ENCODE data around the gene PRKAR1B. TPM values are rescaled to one million over a fixed set of nuclear protein-coding genes. Genes with fewer than 3 reads are reported as not detected.

The PRKAR1B gene
- total RNA-seq, 2 experiments from 2014 or later = 48.7 to 49.9 TPM

DNA sequence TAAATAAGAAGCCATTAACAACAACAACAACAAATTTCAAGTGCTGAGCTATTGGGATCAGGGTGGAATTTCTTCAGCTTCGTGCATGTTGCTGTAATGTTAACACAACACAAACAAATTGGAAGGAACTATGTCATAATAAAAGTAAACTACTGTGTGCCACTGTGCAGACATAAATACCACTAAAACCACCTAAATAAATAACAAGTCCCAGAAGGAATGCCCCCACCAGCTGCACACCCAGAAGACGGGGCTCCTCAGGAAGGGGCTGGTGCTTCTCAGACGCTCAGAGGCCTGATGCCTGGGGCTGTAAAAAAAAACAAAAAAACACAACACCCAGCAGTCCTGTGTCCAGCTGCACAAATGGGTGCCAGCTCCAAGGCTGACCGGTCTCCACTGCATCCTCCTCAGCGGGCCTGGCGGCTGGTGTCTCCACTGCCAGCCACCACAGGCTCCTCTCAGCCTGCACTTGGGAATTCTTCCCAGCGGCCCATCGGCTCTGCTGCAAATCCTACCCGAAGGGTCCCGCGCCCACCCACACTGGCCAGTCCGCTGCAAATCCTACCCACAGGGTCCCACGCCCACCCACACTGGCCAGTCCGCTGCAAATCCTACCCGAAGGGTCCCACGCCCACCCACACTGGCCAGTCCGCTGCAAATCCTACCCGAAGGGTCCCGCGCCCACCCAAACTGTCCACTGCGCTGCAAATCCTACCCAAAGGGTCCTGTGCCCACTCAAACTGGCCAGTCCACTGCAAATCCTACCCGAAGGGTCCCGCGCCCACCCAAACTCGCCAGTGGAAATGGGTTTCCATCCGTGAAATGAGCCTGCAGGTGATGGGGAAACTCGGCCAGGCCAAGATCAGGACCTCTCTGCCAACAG is 36.4 kb downstream of the PRKAR1B start:
- ATAC-seq (no peak), DNase-seq (no peak)
- TF ChIP-seq, protein P1, sequence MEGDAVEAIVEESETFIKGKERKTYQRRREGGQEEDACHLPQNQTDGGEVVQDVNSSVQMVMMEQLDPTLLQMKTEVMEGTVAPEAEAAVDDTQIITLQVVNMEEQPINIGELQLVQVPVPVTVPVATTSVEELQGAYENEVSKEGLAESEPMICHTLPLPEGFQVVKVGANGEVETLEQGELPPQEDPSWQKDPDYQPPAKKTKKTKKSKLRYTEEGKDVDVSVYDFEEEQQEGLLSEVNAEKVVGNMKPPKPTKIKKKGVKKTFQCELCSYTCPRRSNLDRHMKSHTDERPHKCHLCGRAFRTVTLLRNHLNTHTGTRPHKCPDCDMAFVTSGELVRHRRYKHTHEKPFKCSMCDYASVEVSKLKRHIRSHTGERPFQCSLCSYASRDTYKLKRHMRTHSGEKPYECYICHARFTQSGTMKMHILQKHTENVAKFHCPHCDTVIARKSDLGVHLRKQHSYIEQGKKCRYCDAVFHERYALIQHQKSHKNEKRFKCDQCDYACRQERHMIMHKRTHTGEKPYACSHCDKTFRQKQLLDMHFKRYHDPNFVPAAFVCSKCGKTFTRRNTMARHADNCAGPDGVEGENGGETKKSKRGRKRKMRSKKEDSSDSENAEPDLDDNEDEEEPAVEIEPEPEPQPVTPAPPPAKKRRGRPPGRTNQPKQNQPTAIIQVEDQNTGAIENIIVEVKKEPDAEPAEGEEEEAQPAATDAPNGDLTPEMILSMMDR (IDR thresholded peaks at IDR 0.05) = no peak
- POLR2A ChIA-PET = no interaction called here
- CTCF ChIA-PET = no interaction called here
- Mint-ChIP-seq H3K36me3 (ENCODE audit: low read depth) (peaks cover 55% of the 10 kb centered on the region), H3K9me3 (peaks cover 23% of the 10 kb centered on the region), H3K27ac (no peak overlapping the region), H3K27me3 (no peaks in the 10 kb centered on the region), H3K4me1 (ENCODE audit: low read depth) (no peaks in the 10 kb centered on the region), H3K4me3 (no peak overlapping the region)
- intact Hi-C loops (cut with micrococcal nuclease) = no loop called here

DNA sequence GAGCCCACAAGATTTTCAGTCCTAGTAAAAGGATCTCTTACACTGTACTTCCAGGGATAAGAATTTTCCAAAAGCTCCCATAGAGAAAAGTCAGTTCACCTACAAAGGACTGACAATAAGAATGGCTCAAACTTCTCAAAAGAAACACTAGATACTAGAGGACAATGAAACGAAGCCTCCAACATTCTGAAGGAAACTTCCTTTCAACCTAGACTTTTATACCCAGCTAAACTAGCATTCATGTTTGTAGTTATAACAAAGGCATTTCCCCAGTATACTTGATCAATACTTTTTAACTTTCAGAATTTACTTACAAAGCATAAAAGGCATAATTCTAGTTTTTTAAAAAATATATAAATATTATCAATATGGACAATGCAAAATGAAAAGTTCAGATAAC is 41.5 kb downstream of the PRKAR1B start:
- H3K36me3 Mint-ChIP-seq (ENCODE audit: low read depth) = peaks cover 47% of the 10 kb centered on the region
- POLR2A ChIA-PET = no interaction called here

DNA sequence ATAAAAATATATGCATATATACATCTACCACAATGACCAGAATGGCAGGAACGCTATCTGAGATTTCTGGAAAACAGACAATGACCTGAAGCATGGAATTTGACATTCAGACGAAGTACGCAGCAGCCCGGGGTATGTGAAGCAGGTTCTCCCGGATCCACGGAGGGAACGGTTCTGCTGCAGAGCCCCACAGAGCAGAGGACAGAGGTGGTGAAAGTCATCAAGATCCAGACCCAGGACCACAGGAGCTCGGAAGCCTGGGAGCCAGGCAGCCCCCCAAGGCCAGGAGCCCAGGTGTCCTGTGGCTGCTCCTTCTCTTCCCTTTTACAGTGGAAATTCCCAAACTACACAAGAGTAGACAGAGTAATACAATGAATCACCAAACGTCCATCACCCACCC is 42.7 kb downstream of the PRKAR1B start:
- ChIA-PET CTCF (no interaction called here), POLR2A (no interaction called here)
- TF ChIP-seq, protein P1 (IDR thresholded peaks at IDR 0.05) = no peak
- intact Hi-C loops (cut with micrococcal nuclease) = no loop called here
- ATAC-seq (no peak), DNase-seq (no peak)
- Mint-ChIP-seq H3K4me1 (ENCODE audit: low read depth) (no peaks in the 10 kb centered on the region), H3K9me3 (peaks cover 30% of the 10 kb centered on the region), H3K36me3 (ENCODE audit: low read depth) (peaks cover 48% of the 10 kb centered on the region), H3K27me3 (no peaks in the 10 kb centered on the region), H3K4me3 (no peak overlapping the region), H3K27ac (no peak overlapping the region)

More for the DNA sequence above, 41.5 kb downstream of the PRKAR1B start:
- TF ChIP-seq, protein P1 (IDR thresholded peaks at IDR 0.05) = no peak
- Mint-ChIP-seq H3K9me3 (peaks cover 33% of the 10 kb centered on the region), H3K4me1 (ENCODE audit: low read depth) (no peaks in the 10 kb centered on the region), H3K27ac (no peak overlapping the region), H3K4me3 (no peak overlapping the region), H3K27me3 (no peaks in the 10 kb centered on the region)
- intact Hi-C loops (cut with micrococcal nuclease) = no loop called here
- ATAC-seq = no peak
- CTCF ChIA-PET = interaction anchor here (0.9 kb wide), 1 partner anchor 421 kb away, joined by 3 read pairs; no protein-coding TSS in a partner anchor
- DNase-seq = no peak

DNA sequence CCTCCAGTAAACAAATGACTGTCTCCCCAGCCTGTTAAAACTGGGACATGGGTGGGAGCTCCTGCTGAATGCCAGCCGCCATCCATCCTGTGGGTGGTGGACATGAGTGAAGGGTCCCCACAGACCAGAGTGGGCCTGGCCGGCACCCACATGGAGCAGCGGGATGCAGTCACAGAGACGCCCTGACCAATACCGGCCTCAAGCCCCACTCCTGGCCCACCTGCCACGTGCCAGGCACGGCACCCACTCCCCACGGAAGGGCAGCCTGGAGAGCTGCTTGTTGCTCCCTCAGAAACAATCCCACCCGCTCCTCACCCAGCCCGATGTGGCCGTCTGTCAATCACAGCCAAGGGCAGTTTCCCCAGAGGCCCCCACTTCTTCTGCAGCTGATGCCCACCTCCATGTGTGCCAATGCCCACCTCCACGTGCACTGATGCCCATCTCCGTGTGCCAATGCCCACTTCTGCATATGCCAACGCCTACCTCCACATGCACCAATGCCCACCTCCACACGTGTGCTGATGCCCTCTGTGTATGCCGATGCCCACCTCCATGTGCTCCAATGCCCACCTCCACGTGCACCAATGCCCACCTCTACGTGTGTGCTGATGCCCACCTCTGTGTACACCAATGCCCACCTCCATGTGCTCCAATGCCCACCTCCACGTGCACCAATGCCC is 43.4 kb downstream of the PRKAR1B start:
- no peak for DNase-seq
- TF ChIP-seq, protein P1 (IDR thresholded peaks at IDR 0.05) = no peak
- Mint-ChIP-seq H3K27ac (no peak overlapping the region), H3K4me3 (no peak overlapping the region), H3K27me3 (no peaks in the 10 kb centered on the region), H3K9me3 (peaks cover 27% of the 10 kb centered on the region), H3K4me1 (ENCODE audit: low read depth) (no peaks in the 10 kb centered on the region), H3K36me3 (ENCODE audit: low read depth) (peaks cover 50% of the 10 kb centered on the region)
- intact Hi-C loops (cut with micrococcal nuclease) = no loop called here
- POLR2A ChIA-PET = no interaction called here
- no peak for ATAC-seq
- CTCF ChIA-PET = no interaction called here

DNA sequence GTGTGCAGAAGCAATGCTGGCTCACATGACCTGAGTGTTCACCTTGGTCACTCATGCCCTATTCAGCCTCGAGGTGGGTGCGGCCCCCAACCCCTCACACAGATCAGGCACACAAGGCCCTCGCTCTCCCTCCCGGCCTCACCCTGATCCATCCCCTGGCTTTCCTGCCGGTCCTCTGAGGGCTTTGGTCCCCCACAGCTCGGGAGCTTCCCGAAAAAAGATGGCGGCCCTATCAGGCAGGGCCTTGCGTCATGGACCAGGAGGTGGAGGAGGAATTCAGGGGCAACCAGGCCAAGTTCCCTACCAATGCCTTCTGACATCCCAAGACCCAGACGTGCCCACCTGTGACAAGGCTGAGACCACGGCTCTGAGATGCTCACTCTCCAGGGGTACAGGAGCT is 44.3 kb downstream of the PRKAR1B start:
- H3K36me3 Mint-ChIP-seq (ENCODE audit: low read depth) = peaks cover 49% of the 10 kb centered on the region
- CTCF ChIA-PET = no interaction called here
- ATAC-seq (no peak), DNase-seq (no peak)
- no peak overlapping the region for H3K27ac Mint-ChIP-seq
- H3K4me3 Mint-ChIP-seq = no peak overlapping the region
- TF ChIP-seq, protein P1 (IDR thresholded peaks at IDR 0.05) = no peak
- intact Hi-C loops (cut with micrococcal nuclease) = no loop called here
- no peaks in the 10 kb centered on the region for H3K27me3 Mint-ChIP-seq
- peaks cover 23% of the 10 kb centered on the region for H3K9me3 Mint-ChIP-seq
- POLR2A ChIA-PET = interaction anchor here (0.8 kb wide), 1 partner anchor 36 kb away, joined by 3 read pairs; no protein-coding TSS in a partner anchor
- H3K4me1 Mint-ChIP-seq (ENCODE audit: low read depth) = no peaks in the 10 kb centered on the region
